Progenitor cell of endocrine pancreas (in vitro differentiated cells): ENCODE data around the gene CCDC78. TPM values are rescaled to one million over a fixed set of nuclear protein-coding genes. Genes with fewer than 3 reads are reported as not detected.
A peak's percentile ranks its signal among the peaks of the same experiment; 100 is the strongest.

Experiments used
- DNase-seq: peaks from one replicate; pipeline ENCODE4 v3.0.0; 2021; ENCODE audit warnings: low spot score; ENCODE audit not compliant: unreplicated experiment
- H3K27ac Mint-ChIP-seq: 2 replicates; pipeline ENCODE4 v1.8.0; 2021; ENCODE audit warnings: mild to moderate bottlenecking, moderate library complexity, mixed read lengths
- H3K27me3 Mint-ChIP-seq: 2 replicates; pipeline ENCODE4 v1.8.0; 2021; ENCODE audit warnings: mixed read lengths
- H3K36me3 Mint-ChIP-seq: 2 replicates; pipeline ENCODE4 v1.8.0; 2022; ENCODE audit warnings: mixed read lengths; ENCODE audit not compliant: insufficient read depth
- H3K4me1 Mint-ChIP-seq: 2 replicates; pipeline ENCODE4 v1.8.0; 2021; ENCODE audit warnings: low read depth, mixed read lengths
- H3K4me3 Mint-ChIP-seq: 2 replicates; pipeline ENCODE4 v1.8.0; 2021; ENCODE audit warnings: low read depth, mild to moderate bottlenecking, moderate library complexity, mixed read lengths
- H3K9me3 Mint-ChIP-seq: 2 replicates; pipeline ENCODE4 v1.8.0; 2021; ENCODE audit warnings: low read depth, mixed read lengths
- long read RNA-seq: library from polyadenylated mRNA; unstranded; transcript quantifications from one replicate; pipeline ENCODE4 v2.0.0, GENCODE V29; 2020
- total RNA-seq: library from RNA; stranded (reverse); gene quantifications from 2 replicates; pipeline ENCODE4 v1.2.1, GENCODE V29; 2021
- TF ChIP-seq, protein P1 (sequence below): fragments of 200-600 bp; sonication (generic); IDR thresholded peaks from one replicate; pipeline ENCODE4 v1.5.0; 2021; ENCODE audit warnings: antibody characterized with exemption, mild to moderate bottlenecking; ENCODE audit not compliant: unreplicated experiment

CCDC78 gene
- 2.5 and 3.2 TPM in 2 replicates for total RNA-seq
- long read RNA-seq, result 0 reads

DNA sequence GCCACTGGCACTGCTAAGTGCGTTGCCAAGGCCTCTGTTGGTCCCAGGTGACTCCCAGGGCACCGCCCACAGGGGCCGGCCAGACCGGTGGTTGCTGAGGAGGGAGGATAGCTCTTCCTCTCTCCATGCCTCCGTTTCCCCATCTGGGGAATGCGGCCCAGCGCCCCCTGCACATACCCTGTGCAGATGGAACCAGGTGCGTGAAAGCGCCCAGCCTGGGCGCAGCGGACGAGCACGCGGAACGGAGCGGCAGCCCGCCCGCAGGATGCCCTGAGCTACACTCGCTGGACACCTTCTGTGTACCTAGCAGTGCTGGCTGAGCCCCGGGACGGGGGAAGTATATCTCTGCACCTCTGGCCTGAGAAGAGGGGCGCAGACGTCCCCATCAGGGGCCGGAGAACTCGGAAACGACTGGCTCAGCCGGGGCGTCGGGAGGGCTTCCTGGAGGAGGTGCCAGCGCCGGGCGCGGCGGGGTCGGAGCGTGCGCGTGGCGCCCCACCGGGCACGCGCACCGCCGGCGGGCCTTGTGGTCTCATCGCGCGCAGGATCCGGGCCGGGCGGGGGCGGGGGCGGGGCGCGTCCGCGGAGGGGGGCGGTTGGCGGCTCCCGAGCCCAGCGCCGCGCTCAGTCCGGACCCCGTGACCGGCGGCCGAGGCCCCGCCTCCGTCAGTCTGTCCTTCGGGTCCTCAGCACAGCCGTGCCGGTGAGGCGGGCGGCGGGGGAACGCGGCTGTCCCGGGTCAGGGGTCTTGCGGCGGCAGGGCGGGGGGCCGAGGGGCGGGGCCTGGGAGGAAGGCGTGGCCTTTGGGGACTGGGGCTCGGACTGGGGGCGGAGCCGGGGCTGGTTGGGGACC, at the start of gene CCDC78, which contains the start of gene HAGHL:
TSS of gene CCDC78 (minus strand) at position 6 of the 853 bp plus-strand sequence. CDS start 76 bp downstream, outside the sequence.
TSS of gene HAGHL (plus strand) at position 669 of the 853 bp plus-strand sequence. CDS start 404 bp downstream, outside the sequence.
- H3K9me3 Mint-ChIP-seq, result no peaks in the 10 kb centered on the region
- TF ChIP-seq, protein P1, sequence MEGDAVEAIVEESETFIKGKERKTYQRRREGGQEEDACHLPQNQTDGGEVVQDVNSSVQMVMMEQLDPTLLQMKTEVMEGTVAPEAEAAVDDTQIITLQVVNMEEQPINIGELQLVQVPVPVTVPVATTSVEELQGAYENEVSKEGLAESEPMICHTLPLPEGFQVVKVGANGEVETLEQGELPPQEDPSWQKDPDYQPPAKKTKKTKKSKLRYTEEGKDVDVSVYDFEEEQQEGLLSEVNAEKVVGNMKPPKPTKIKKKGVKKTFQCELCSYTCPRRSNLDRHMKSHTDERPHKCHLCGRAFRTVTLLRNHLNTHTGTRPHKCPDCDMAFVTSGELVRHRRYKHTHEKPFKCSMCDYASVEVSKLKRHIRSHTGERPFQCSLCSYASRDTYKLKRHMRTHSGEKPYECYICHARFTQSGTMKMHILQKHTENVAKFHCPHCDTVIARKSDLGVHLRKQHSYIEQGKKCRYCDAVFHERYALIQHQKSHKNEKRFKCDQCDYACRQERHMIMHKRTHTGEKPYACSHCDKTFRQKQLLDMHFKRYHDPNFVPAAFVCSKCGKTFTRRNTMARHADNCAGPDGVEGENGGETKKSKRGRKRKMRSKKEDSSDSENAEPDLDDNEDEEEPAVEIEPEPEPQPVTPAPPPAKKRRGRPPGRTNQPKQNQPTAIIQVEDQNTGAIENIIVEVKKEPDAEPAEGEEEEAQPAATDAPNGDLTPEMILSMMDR, result no peak
- no peaks in the 10 kb centered on the region for H3K36me3 Mint-ChIP-seq
- DNase-seq, result no peak
- H3K27ac Mint-ChIP-seq, result no peak within 1 kb of the TSS
- no peaks in the 10 kb centered on the region for H3K4me1 Mint-ChIP-seq
- peak within 1 kb of the TSS; percentile 60 for H3K4me3 Mint-ChIP-seq
- peaks cover 15% of the 10 kb centered on the region for H3K27me3 Mint-ChIP-seq

DNA sequence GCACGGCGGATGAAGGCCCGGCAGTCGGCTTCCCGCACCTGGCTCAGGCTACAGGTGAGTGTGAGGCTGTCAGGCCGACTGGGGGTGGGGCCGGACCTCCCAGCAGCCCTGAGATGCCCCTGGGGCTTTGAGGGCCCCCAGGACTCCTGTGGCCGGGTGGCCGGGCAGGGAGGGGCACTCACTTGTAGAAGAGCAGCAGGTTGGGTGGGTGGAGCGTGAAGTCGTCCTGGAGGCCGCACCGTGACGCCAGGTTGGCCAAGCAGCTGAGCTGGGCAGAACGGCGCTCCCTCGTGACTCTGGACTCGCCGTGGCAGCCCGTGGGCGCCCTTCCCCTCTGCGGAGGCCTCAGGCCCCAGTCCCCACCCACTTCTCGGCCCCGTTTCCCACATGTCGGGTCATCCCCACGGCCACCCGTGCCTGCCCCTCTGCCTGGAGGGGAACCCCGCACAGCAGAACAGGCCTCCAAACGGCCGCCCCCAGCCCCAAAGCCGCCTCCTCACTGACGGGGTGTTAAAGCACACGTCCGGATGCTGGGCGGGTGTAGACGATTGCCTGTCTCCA, 49.1 kb upstream of the CCDC78 start:
- TF ChIP-seq, protein P1, result no peak

DNA sequence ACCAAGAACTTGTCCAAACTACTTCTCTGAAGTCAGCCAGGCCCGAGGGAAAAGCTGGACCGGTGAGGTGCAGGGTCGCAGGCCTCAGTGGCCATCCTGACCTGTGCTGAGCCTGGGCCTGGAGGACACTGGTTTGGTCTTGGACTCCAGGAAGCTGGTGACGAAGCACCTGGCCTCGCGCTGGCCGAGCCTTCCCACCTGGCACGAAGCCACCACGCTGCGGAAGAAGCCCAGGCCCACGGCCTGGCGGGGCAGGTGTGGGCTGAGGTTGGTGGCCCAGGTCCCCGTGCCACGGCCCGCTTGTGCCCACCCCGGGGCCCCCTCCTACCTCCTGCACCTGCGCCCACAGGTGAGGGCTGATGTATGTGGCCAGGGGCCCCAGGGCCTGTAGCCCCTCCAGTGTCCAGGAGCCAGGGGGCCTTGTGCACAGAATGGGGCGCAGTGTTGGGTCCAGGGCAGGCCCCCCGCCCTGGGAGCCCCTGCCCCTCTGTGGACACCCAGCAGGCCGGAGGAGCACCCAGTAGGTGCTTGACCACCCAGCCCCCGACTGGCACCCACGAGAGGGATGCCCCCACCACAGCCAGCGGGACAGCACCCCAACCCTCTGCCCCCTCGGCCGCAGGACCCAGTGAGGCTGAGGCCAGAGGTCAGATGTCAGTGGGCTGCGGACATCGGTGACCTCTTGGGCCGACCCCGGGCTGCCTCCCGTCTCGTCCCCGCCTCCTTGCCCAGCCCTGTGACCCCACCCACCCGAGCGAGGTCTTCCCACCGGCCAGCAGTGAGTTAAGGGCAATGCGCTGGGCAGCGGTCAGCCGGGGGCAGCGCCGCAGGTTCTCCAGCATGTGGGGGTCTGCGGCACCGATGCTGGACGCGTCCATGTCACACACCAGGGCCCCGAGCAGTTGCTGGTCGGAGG, 48.1 kb upstream of the CCDC78 start:
- Mint-ChIP-seq H3K9me3 (no peaks in the 10 kb centered on the region), H3K4me1 (no peaks in the 10 kb centered on the region), H3K4me3 (no peak overlapping the region), H3K27me3 (peaks cover 4% of the 10 kb centered on the region), H3K36me3 (no peaks in the 10 kb centered on the region), H3K27ac (no peak overlapping the region)
- TF ChIP-seq, protein P1, result no peak
- no peak for DNase-seq

More for the DNA sequence above, 49.1 kb upstream of the CCDC78 start:
- no peak for DNase-seq
- no peaks in the 10 kb centered on the region for H3K9me3 Mint-ChIP-seq
- H3K4me3 Mint-ChIP-seq, result no peak overlapping the region
- no peaks in the 10 kb centered on the region for H3K4me1 Mint-ChIP-seq
- no peak overlapping the region for H3K27ac Mint-ChIP-seq
- H3K36me3 Mint-ChIP-seq, result no peaks in the 10 kb centered on the region
- H3K27me3 Mint-ChIP-seq, result peaks cover 5% of the 10 kb centered on the region

DNA sequence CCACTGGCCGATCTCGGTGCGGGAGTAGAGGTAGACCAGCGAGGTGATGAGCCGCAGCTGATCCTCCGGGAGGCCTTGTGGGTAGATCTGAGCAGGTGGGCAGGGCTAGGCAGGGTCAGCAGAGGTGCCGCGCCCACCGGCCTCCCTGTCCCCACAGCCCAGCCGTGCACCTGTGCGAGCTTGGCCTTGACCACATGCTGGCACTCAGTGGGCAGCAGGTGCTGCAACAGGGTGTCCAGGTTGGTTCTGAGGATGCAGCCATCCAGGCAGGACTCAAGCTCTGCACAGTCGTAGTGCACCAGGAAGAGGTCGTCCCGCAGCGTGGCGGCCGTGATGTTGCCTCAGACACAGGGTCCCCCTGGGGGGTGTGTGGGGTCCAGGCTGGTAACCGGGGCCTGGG, 46.7 kb upstream of the CCDC78 start:
- Mint-ChIP-seq H3K9me3 (no peaks in the 10 kb centered on the region), H3K27me3 (peaks cover 4% of the 10 kb centered on the region), H3K36me3 (no peaks in the 10 kb centered on the region), H3K4me3 (no peak overlapping the region), H3K4me1 (no peaks in the 10 kb centered on the region), H3K27ac (no peak overlapping the region)
- DNase-seq, result no peak
- TF ChIP-seq, protein P1, result no peak

DNA sequence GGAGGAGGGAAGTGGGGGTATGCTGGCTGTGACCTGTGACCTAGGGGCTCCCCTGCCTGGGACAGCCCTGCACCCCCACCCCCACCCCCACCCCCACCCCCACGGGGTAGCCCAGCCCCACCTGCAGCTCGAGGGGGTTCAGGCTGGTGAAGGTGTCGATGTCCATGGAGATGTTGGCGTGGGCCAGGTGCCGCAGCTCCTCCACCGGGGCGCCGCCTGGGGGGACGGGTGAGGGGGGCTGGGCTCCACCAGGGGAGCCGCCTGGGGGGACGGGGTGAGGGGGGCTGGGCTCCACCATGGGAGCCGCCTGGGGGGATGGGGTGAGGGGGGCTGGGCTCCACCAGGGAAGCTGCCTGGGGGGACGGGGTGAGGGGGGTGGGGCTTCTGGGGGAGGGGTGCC, 44.2 kb upstream of the CCDC78 start:
- TF ChIP-seq, protein P1, result no peak
- Mint-ChIP-seq H3K9me3 (no peaks in the 10 kb centered on the region), H3K4me3 (no peak overlapping the region)

More for the DNA sequence above, 44.2 kb upstream of the CCDC78 start:
- Mint-ChIP-seq H3K27ac (no peak overlapping the region), H3K36me3 (no peaks in the 10 kb centered on the region), H3K27me3 (no peaks in the 10 kb centered on the region), H3K4me1 (no peaks in the 10 kb centered on the region)
- no peak for DNase-seq
